ENCODE results near the gene ZKSCAN8.

The ZKSCAN8 gene

DNA sequence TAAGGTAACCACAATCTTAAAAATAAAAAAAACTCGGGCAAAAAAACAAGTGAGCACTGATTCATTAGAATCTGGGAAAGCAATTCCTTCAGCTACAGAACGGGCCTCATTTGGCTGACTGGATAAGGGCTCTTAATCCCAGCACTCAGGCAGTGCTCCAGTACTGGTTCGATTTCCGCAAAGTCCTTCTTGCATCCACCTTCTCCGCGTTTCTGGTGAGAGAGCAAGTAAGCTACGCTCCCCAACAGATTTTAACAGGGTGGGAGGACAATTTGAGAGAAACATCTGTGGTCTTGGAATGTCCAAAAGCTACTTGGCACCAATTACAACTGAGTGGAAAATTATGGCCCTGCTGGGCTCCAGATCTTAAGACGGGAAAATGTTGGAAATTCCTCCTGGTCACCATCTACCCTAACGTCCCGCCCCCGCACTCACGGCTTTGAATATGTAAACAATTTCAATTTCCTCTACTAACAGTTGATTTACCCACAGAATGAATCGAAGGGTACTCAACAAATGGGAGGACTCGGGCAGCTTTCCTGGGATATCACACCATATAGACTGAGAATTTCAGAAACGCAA lies 65.3 kb downstream of the ZKSCAN8 start:
- no peak for DNase-seq (ENCODE audit: low spot score)

DNA sequence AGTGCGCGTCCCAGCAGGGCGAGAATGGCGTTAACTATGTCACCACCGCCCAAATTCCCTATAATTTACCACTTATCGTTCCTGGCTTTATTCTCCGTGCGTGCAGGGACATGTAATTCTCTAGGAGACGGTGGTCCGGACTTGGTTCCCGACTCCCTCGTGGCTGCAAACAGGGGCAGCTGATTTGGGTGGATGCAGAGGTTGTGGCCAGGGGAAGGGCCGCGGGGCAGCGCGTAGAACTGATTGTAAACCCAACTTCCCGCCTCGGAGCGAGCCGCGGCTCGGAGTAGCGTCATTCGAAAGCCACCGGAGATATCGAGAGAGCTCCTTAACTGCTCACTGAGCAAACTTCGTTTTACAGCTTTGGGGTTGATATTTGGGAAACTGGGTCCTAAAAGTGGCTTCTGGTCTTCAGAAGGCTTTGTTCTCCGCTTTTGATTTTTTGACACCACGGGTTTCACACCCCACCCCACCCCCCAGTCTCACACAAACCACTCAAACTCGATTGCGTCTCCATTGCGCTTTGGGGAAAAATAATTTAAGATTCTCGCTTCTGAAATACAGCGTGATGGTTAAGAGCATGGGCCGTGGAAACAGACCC lies 65.9 kb downstream of the ZKSCAN8 start:
- DNase-seq (ENCODE audit: low spot score) = no peak

GRCh38 chr6:28208111-28208659 lies 66.5 kb downstream of the ZKSCAN8 start:
- no peak for DNase-seq (ENCODE audit: low spot score)

Data from activated CD4-positive, alpha-beta T cell treated with anti-CD3 and anti-CD28 coated beads, Interleukin-2, Interleukin-4, amounts not matched to agents 100 ng/mL and 50 ng/mL, durations not matched to agents 16 hours and 8 hours (primary cell).